Tibial nerve (tissue), 4 donors: ENCODE results near the gene PSIP1. TPM values are rescaled to one million over a fixed set of nuclear protein-coding genes. Genes with fewer than 3 reads are reported as not detected.

Experiments
- DNase-seq, 2 donors: peaks; one replicate each; pipeline ENCODE4 v3.0.0-alpha.2; 2019; ENCODE audit warnings: low spot score in 2 of 2
- H3K27ac ChIP-seq, 4 donors: fragments of 200-600 bp; sonication (generic) in 3 of 4; one replicate each; pipeline ENCODE4 v1.5.1; 2017 to 2019; ENCODE audit warnings: mild to moderate bottlenecking in 1 of 4
- H3K27me3 ChIP-seq, 2 donors: fragments of 200-600 bp; sonication (generic) in 1 of 2; one replicate each; pipeline versions ENCODE4 v1.5.1 to v1.6.0; 2017 to 2019
- H3K36me3 ChIP-seq, 3 donors: fragments of 200-600 bp; sonication (generic); one replicate each; pipeline ENCODE4 v1.5.1; 2018 to 2019
- H3K4me1 ChIP-seq, 4 donors: fragments of 200-600 bp; sonication (generic) in 3 of 4; one replicate each; pipeline ENCODE4 v1.5.1; 2017 to 2019
- H3K4me3 ChIP-seq, 4 donors: fragments of 200-600 bp; sonication (generic) in 3 of 4; one replicate each; pipeline ENCODE4 v1.5.1; 2017 to 2019; ENCODE audit warnings: mild to moderate bottlenecking in 1 of 4, moderate library complexity in 1 of 4
- H3K9me3 ChIP-seq, 4 donors: fragments of 200-600 bp; sonication (generic) in 3 of 4; one replicate each; pipeline ENCODE4 v1.5.1; 2017 to 2019
- CTCF ChIP-seq, 5 experiments: fragments of 200-600 bp in 3 of 5; fragments of 450-650 bp in 2 of 5; sonication (generic) in 3 of 5; IDR thresholded peaks; one replicate each; pipeline ENCODE4 v1.5.1; 2016 to 2019; ENCODE audit warnings: antibody characterized with exemption in 5 of 5, mild to moderate bottlenecking in 3 of 5, moderate library complexity in 2 of 5
- EP300 ChIP-seq, 2 donors: sonication (generic); formaldehyde crosslinking; IDR thresholded peaks; one replicate each; pipeline ENCODE4 v1.6.1; 2017; ENCODE audit warnings: antibody characterized with exemption in 2 of 2, mild to moderate bottlenecking in 1 of 2
- POLR2A ChIP-seq, 2 donors: fragments of 450-650 bp; IDR thresholded peaks; one replicate each; pipeline ENCODE4 v1.6.1; 2017; ENCODE audit warnings: antibody characterized with exemption in 2 of 2, mild to moderate bottlenecking in 2 of 2, moderate library complexity in 2 of 2
- WGBS, 2 donors: methylation state at CpG; one replicate each; pipeline ENCODE4 v1.1.5; 2018; 5-methylcytosine and 5-hydroxymethylcytosine counted together
- total RNA-seq, 4 donors: library from RNA; depleted of rRNA; stranded (reverse); fragments of >200 nt; gene quantifications; one replicate each; pipeline ENCODE4 v1.1.0, GENCODE V29; 2016

Gene PSIP1
- total RNA-seq, 4 donors from 2014 or later, result 57.6 to 121 (median 97.9) TPM

- Histone ChIP-seq H3K36me3 (peaks cover 0 to 28% (median 0%) of the 10 kb centered on the region in 3 donors), H3K27me3 (no peaks in the 10 kb centered on the region), H3K4me3 (no peak overlapping the region), H3K27ac (no peak overlapping the region), H3K4me1 (peaks cover 0 to 6% (median 0%) of the 10 kb centered on the region in 4 donors), H3K9me3 (no peaks in the 10 kb centered on the region)
- WGBS, 2 donors, result 95 to 96% methylated on average over 13 of the region's 13 CpGs
- no peak for TF ChIP-seq CTCF (IDR thresholded peaks at IDR 0.05)
- no peak for DNase-seq
Observed at GRCh38 chr9:15492485-15493150, 18.2 kb downstream of the PSIP1 start.

- Histone ChIP-seq H3K4me1 (peaks cover 0 to 6% (median 0%) of the 10 kb centered on the region in 4 donors), H3K27me3 (no peaks in the 10 kb centered on the region), H3K36me3 (peaks cover 0 to 34% (median 0%) of the 10 kb centered on the region in 3 donors), H3K9me3 (no peaks in the 10 kb centered on the region), H3K27ac (no peak overlapping the region), H3K4me3 (no peak overlapping the region)
- DNase-seq, result no peak
- TF ChIP-seq POLR2A (IDR thresholded peaks at IDR 0.05) (no peak), CTCF (IDR thresholded peaks at IDR 0.05) (no peak), EP300 (IDR thresholded peaks at IDR 0.05) (no peak)
- 97 to 100% methylated on average over 1 of the region's 1 CpG for WGBS, 2 donors
Observed at GRCh38 chr9:15491950-15492349, 18.8 kb downstream of the PSIP1 start.

GRCh38 chr9:15485836-15486666 lies 24.7 kb downstream of the PSIP1 start:
- no peak overlapping the region for H3K27ac ChIP-seq
- H3K4me3 ChIP-seq, result no peak overlapping the region
- WGBS, 2 donors, result 56% methylated on average over 2 of the region's 2 CpGs
- H3K36me3 ChIP-seq, result peaks cover 0 to 41% (median 0%) of the 10 kb centered on the region in 3 donors
- peaks cover 0 to 3% (median 0%) of the 10 kb centered on the region in 4 donors for H3K4me1 ChIP-seq
- TF ChIP-seq EP300 (IDR thresholded peaks at IDR 0.05), result no peak
- peak; percentile 18 to 36 (median 28) for TF ChIP-seq CTCF (IDR thresholded peaks at IDR 0.05)
- TF ChIP-seq POLR2A (IDR thresholded peaks at IDR 0.05), result no peak
- peak in 1 of 2 donors; percentile 12 for DNase-seq
- H3K27me3 ChIP-seq, result no peaks in the 10 kb centered on the region
- H3K9me3 ChIP-seq, result no peaks in the 10 kb centered on the region

- Histone ChIP-seq H3K4me3 (no peak overlapping the region), H3K4me1 (peaks cover 0 to 15% (median 0%) of the 10 kb centered on the region in 4 donors), H3K36me3 (peaks cover 0 to 42% (median 0%) of the 10 kb centered on the region in 3 donors), H3K27ac (no peak overlapping the region), H3K27me3 (no peaks in the 10 kb centered on the region), H3K9me3 (no peaks in the 10 kb centered on the region)
- DNase-seq, result no peak
- no peak for TF ChIP-seq EP300 (IDR thresholded peaks at IDR 0.05)
- no peak for TF ChIP-seq POLR2A (IDR thresholded peaks at IDR 0.05)
- TF ChIP-seq CTCF (IDR thresholded peaks at IDR 0.05), result no peak
- 95% methylated on average over 6 of the region's 6 CpGs for WGBS, 2 donors
Observed at GRCh38 chr9:15484802-15485201, 26.0 kb downstream of the PSIP1 start.

- TF ChIP-seq POLR2A (IDR thresholded peaks at IDR 0.05), result no peak
- TF ChIP-seq EP300 (IDR thresholded peaks at IDR 0.05), result no peak
- TF ChIP-seq CTCF (IDR thresholded peaks at IDR 0.05), result no peak
- peaks cover 0 to 29% (median 0%) of the 10 kb centered on the region in 3 donors for H3K36me3 ChIP-seq
- WGBS, 2 donors, result 19 to 43% methylated on average over 1 of the region's 1 CpG
- peaks cover 0 to 15% (median 0%) of the 10 kb centered on the region in 4 donors for H3K4me1 ChIP-seq
- H3K9me3 ChIP-seq, result no peaks in the 10 kb centered on the region
- no peak overlapping the region for H3K27ac ChIP-seq
- H3K27me3 ChIP-seq, result no peaks in the 10 kb centered on the region
- no peak for DNase-seq
- no peak overlapping the region for H3K4me3 ChIP-seq
Observed at GRCh38 chr9:15482146-15482545, 28.6 kb downstream of the PSIP1 start.
